ENCODE data around the gene GPR137C.

Gene GPR137C

GRCh38 chr14:52553002-52553670 lies 500 bp downstream of the GPR137C start:
- Histone ChIP-seq H3K4me1 (ENCODE audit: control insufficient read depth in 1 of 2, insufficient read depth in 2 of 2, low read length in 2 of 2) (peaks cover 0 to 2% of the 10 kb centered on the region in 2 experiments), H2BK12ac (ENCODE audit: low read length) (no peak overlapping the region), H3K27ac (ENCODE audit: low read depth, low read length) (peak overlapping the region; percentile 60), H3K79me1 (ENCODE audit: low read length) (no peaks in the 10 kb centered on the region), H3K14ac (ENCODE audit: low read length) (peak overlapping the region; percentile 6), H4K8ac (ENCODE audit: low read depth, low read length) (no peak overlapping the region), H3K23ac (ENCODE audit: low read length) (no peak overlapping the region), H3K27me3 (ENCODE audit: insufficient read depth, low read length) (no peaks in the 10 kb centered on the region), H3K9me3 (ENCODE audit: insufficient read depth, low read depth, low read length) (no peaks in the 10 kb centered on the region), H3K4ac (ENCODE audit: low read depth, low read length) (no peak overlapping the region), H3K36me3 (ENCODE audit: control insufficient read depth in 1 of 2, insufficient read depth in 2 of 2, low read length in 2 of 2) (no peaks in the 10 kb centered on the region), H3K9ac (ENCODE audit: low read length) (peak overlapping the region; percentile 57), H3K79me2 (ENCODE audit: control insufficient read depth, insufficient read depth, low read length, poor library complexity) (no peaks in the 10 kb centered on the region), H4K12ac (ENCODE audit: low read depth, low read length) (no peak overlapping the region), H3K4me3 (ENCODE audit: low read depth, low read length) (peak overlapping the region; percentile 87), H3K4me2 (ENCODE audit: low read length) (peak overlapping the region; percentile 98), H2BK5ac (ENCODE audit: low read depth, low read length, poor library complexity) (no peak overlapping the region), H2BK120ac (ENCODE audit: insufficient read depth, low read length, poor library complexity) (no peak overlapping the region), H3K18ac (ENCODE audit: low read length) (no peak overlapping the region), H4K91ac (ENCODE audit: low read depth, low read length) (no peak overlapping the region), H2AFZ (ENCODE audit: insufficient read depth, low read length, poor library complexity) (peak overlapping the region; percentile 38), H2AK5ac (ENCODE audit: low read length) (no peak overlapping the region)
- peak; percentile 49 to 65 for DNase-seq
- no CpG with 5 or more reads among the region's 69 CpGs for WGBS (ENCODE audit: extremely low coverage, insufficient coverage, insufficient read length)

GRCh38 chr14:52553671-52554575 lies 1.3 kb downstream of the GPR137C start:
- H3K9ac ChIP-seq (ENCODE audit: low read length): peak overlapping the region; percentile 12
- H3K36me3 ChIP-seq (ENCODE audit: control insufficient read depth in 1 of 2, insufficient read depth in 2 of 2, low read length in 2 of 2): no peaks in the 10 kb centered on the region
- no peak overlapping the region for H2BK120ac ChIP-seq (ENCODE audit: insufficient read depth, low read length, poor library complexity)
- no peak overlapping the region for H3K4ac ChIP-seq (ENCODE audit: low read depth, low read length)
- H3K79me2 ChIP-seq (ENCODE audit: control insufficient read depth, insufficient read depth, low read length, poor library complexity): no peaks in the 10 kb centered on the region
- H3K14ac ChIP-seq (ENCODE audit: low read length): no peak overlapping the region
- H3K27ac ChIP-seq (ENCODE audit: low read depth, low read length): no peak overlapping the region
- H3K4me1 ChIP-seq (ENCODE audit: control insufficient read depth in 1 of 2, insufficient read depth in 2 of 2, low read length in 2 of 2): peaks cover 0 to 2% of the 10 kb centered on the region in 2 experiments
- H3K18ac ChIP-seq (ENCODE audit: low read length): no peak overlapping the region
- no peaks in the 10 kb centered on the region for H3K27me3 ChIP-seq (ENCODE audit: insufficient read depth, low read length)
- H3K79me1 ChIP-seq (ENCODE audit: low read length): no peaks in the 10 kb centered on the region
- no peak overlapping the region for H2BK12ac ChIP-seq (ENCODE audit: low read length)
- H4K8ac ChIP-seq (ENCODE audit: low read depth, low read length): no peak overlapping the region
- peak overlapping the region; percentile 87 for H3K4me3 ChIP-seq (ENCODE audit: low read depth, low read length)
- H2BK5ac ChIP-seq (ENCODE audit: low read depth, low read length, poor library complexity): no peak overlapping the region
- H4K12ac ChIP-seq (ENCODE audit: low read depth, low read length): no peak overlapping the region
- no peak overlapping the region for H2AK5ac ChIP-seq (ENCODE audit: low read length)
- H2AFZ ChIP-seq (ENCODE audit: insufficient read depth, low read length, poor library complexity): peak overlapping the region; percentile 38
- WGBS (ENCODE audit: extremely low coverage, insufficient coverage, insufficient read length): no CpG with 5 or more reads among the region's 22 CpGs
- no peaks in the 10 kb centered on the region for H3K9me3 ChIP-seq (ENCODE audit: insufficient read depth, low read depth, low read length)
- no peak overlapping the region for H4K91ac ChIP-seq (ENCODE audit: low read depth, low read length)
- H3K23ac ChIP-seq (ENCODE audit: low read length): no peak overlapping the region
- H3K4me2 ChIP-seq (ENCODE audit: low read length): peak overlapping the region; percentile 98
- DNase-seq: peak; percentile 75 to 77

DNA sequence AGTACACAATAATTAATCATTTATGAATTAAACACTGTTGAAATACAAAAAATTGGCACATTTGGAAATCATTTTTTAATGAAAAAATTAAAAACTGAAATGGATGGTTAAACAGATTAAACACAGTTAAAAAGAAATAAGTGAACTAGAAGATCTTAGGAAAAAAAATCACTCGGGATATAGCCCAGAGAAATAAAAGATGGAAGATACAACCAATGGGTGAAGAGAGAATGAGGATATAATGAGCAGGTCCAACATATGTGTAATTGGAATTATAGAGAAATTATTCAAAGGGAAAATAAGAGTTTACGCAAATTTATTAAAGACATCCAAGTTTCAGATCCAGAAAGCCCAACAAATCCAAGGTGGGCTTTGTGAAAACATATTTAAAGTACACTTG lies 6.1 kb downstream of the GPR137C start:
- no peak overlapping the region for H4K91ac ChIP-seq (ENCODE audit: low read depth, low read length)
- no peak overlapping the region for H3K23ac ChIP-seq (ENCODE audit: low read length)
- no peak overlapping the region for H2AFZ ChIP-seq (ENCODE audit: insufficient read depth, low read length, poor library complexity)
- H3K4me3 ChIP-seq (ENCODE audit: low read depth, low read length): no peak overlapping the region
- no peaks in the 10 kb centered on the region for H3K79me1 ChIP-seq (ENCODE audit: low read length)
- H3K27ac ChIP-seq (ENCODE audit: low read depth, low read length): no peak overlapping the region
- H3K4me2 ChIP-seq (ENCODE audit: low read length): no peak overlapping the region
- no peaks in the 10 kb centered on the region for H3K36me3 ChIP-seq (ENCODE audit: control insufficient read depth in 1 of 2, insufficient read depth in 2 of 2, low read length in 2 of 2)
- H2BK120ac ChIP-seq (ENCODE audit: insufficient read depth, low read length, poor library complexity): no peak overlapping the region
- H4K12ac ChIP-seq (ENCODE audit: low read depth, low read length): no peak overlapping the region
- no peak for DNase-seq
- H3K27me3 ChIP-seq (ENCODE audit: insufficient read depth, low read length): no peaks in the 10 kb centered on the region
- H2BK5ac ChIP-seq (ENCODE audit: low read depth, low read length, poor library complexity): no peak overlapping the region
- no peak overlapping the region for H2AK5ac ChIP-seq (ENCODE audit: low read length)
- no peak overlapping the region for H3K14ac ChIP-seq (ENCODE audit: low read length)
- H3K4me1 ChIP-seq (ENCODE audit: control insufficient read depth in 1 of 2, insufficient read depth in 2 of 2, low read length in 2 of 2): no peaks in the 10 kb centered on the region
- H2BK12ac ChIP-seq (ENCODE audit: low read length): no peak overlapping the region
- no peaks in the 10 kb centered on the region for H3K79me2 ChIP-seq (ENCODE audit: control insufficient read depth, insufficient read depth, low read length, poor library complexity)
- H3K18ac ChIP-seq (ENCODE audit: low read length): no peak overlapping the region
- no peaks in the 10 kb centered on the region for H3K9me3 ChIP-seq (ENCODE audit: insufficient read depth, low read depth, low read length)
- no peak overlapping the region for H3K4ac ChIP-seq (ENCODE audit: low read depth, low read length)
- H4K8ac ChIP-seq (ENCODE audit: low read depth, low read length): no peak overlapping the region
- H3K9ac ChIP-seq (ENCODE audit: low read length): no peak overlapping the region
- no CpG with 5 or more reads among the region's 2 CpGs for WGBS (ENCODE audit: extremely low coverage, insufficient coverage, insufficient read length)

GRCh38 chr14:52563120-52563519 lies 10.5 kb downstream of the GPR137C start:
- Histone ChIP-seq H3K23ac (ENCODE audit: low read length) (no peak overlapping the region), H4K12ac (ENCODE audit: low read depth, low read length) (no peak overlapping the region), H2AFZ (ENCODE audit: insufficient read depth, low read length, poor library complexity) (no peak overlapping the region), H3K36me3 (ENCODE audit: control insufficient read depth in 1 of 2, insufficient read depth in 2 of 2, low read length in 2 of 2) (no peaks in the 10 kb centered on the region), H3K9ac (ENCODE audit: low read length) (no peak overlapping the region), H3K4me2 (ENCODE audit: low read length) (no peak overlapping the region), H3K4me3 (ENCODE audit: low read depth, low read length) (no peak overlapping the region), H4K91ac (ENCODE audit: low read depth, low read length) (no peak overlapping the region), H3K27ac (ENCODE audit: low read depth, low read length) (no peak overlapping the region), H3K4me1 (ENCODE audit: control insufficient read depth in 1 of 2, insufficient read depth in 2 of 2, low read length in 2 of 2) (no peaks in the 10 kb centered on the region), H4K8ac (ENCODE audit: low read depth, low read length) (no peak overlapping the region), H2AK5ac (ENCODE audit: low read length) (no peak overlapping the region), H3K14ac (ENCODE audit: low read length) (no peak overlapping the region), H3K18ac (ENCODE audit: low read length) (no peak overlapping the region), H3K9me3 (ENCODE audit: insufficient read depth, low read depth, low read length) (no peaks in the 10 kb centered on the region), H3K79me1 (ENCODE audit: low read length) (no peaks in the 10 kb centered on the region), H2BK12ac (ENCODE audit: low read length) (no peak overlapping the region), H3K79me2 (ENCODE audit: control insufficient read depth, insufficient read depth, low read length, poor library complexity) (no peaks in the 10 kb centered on the region), H3K4ac (ENCODE audit: low read depth, low read length) (no peak overlapping the region), H2BK5ac (ENCODE audit: low read depth, low read length, poor library complexity) (no peak overlapping the region), H2BK120ac (ENCODE audit: insufficient read depth, low read length, poor library complexity) (no peak overlapping the region), H3K27me3 (ENCODE audit: insufficient read depth, low read length) (no peaks in the 10 kb centered on the region)
- no CpG with 5 or more reads among the region's 2 CpGs for WGBS (ENCODE audit: extremely low coverage, insufficient coverage, insufficient read length)
- peak in 1 of 2 donors; percentile 16 for DNase-seq
